Small intestine (tissue), 16 donors: ENCODE data around the gene CBX2. TPM values are rescaled to one million over a fixed set of nuclear protein-coding genes. Genes with fewer than 3 reads are reported as not detected.
A peak's percentile ranks its signal among the peaks of the same experiment; 100 is the strongest.

Experiments
- DNase-seq, 2 donors: peaks; one replicate each; pipeline versions ENCODE4 v3.0.0 to v3.0.0-alpha.2; 2013
- FAIRE-seq: peaks from 2 replicates; lab custom pipeline; 2012; peaks lifted over from hg19 to GRCh38; lab: Jason Lieb, UNC
- H3K27ac ChIP-seq, 3 donors: one replicate each; pipeline ENCODE4 v1.5.1; 2013; ENCODE audit warnings: low read length in 2 of 3, mild to moderate bottlenecking in 2 of 3, control low read depth in 1 of 3, inconsistent platforms in 1 of 3, low read depth in 1 of 3, moderate library complexity in 1 of 3
- H3K27me3 ChIP-seq, 3 donors: one replicate each; pipeline ENCODE4 v1.6.1; 2013; ENCODE audit warnings: low read length in 3 of 3, inconsistent platforms in 1 of 3; ENCODE audit not compliant: control insufficient read depth in 3 of 3, insufficient read depth in 3 of 3
- H3K36me3 ChIP-seq, 3 donors: one replicate each; pipeline ENCODE4 v1.6.1; 2013; ENCODE audit warnings: low read length in 3 of 3, inconsistent platforms in 1 of 3, low read depth in 1 of 3, mild to moderate bottlenecking in 1 of 3, moderate library complexity in 1 of 3; ENCODE audit not compliant: control insufficient read depth in 3 of 3, insufficient read depth in 2 of 3
- H3K4me1 ChIP-seq, 3 donors: one replicate each; pipeline ENCODE4 v1.6.1; 2013; ENCODE audit warnings: low read length in 2 of 3, inconsistent platforms in 1 of 3, low read depth in 1 of 3, mild to moderate bottlenecking in 1 of 3, moderate library complexity in 1 of 3; ENCODE audit not compliant: control insufficient read depth in 3 of 3, insufficient read depth in 2 of 3
- H3K4me3 ChIP-seq, 3 donors: one replicate each; pipeline ENCODE4 v1.5.1; 2013; ENCODE audit warnings: low read length in 3 of 3, control low read depth in 1 of 3, inconsistent platforms in 1 of 3, low read depth in 1 of 3, mild to moderate bottlenecking in 1 of 3, moderate library complexity in 1 of 3
- H3K9me3 ChIP-seq, 2 donors: one replicate each; pipeline ENCODE4 v1.6.1; 2013; ENCODE audit warnings: low read depth in 1 of 2, low read length in 1 of 2; ENCODE audit not compliant: control insufficient read depth in 2 of 2, insufficient read depth in 1 of 2
- WGBS, 3 donors: extraction: QIAGEN DNeasy Blood & Tissue Kit; methylation state at CpG; one replicate each; pipeline ENCODE4 v1.1.7; 2013; 5-methylcytosine and 5-hydroxymethylcytosine counted together
- long read RNA-seq, 10 donors: transcript quantifications; one replicate each; lab custom pipeline, GENCODE V29; 2026
- polyA plus RNA-seq, 4 donors: library from polyadenylated mRNA; stranded (reverse) in 3 of 4; unstranded in 1 of 4; fragments of 200-250 nt in 3 of 4; fragments of 120-200 nt in 1 of 4; gene quantifications; one replicate each; pipeline versions ENCODE4 v1.2.1 to v1.2.3, GENCODE V29; 2013
- donor health status: healthy with polysubstance abuse.
- donor health status: control.
- donor health status: control.
- donor health status: Bipolar disorder and iron deficiency.
- donor health status: healthy.

CBX2 gene
- 10 to 100 TPM in 1 of 4 donors, 1 to 10 TPM in 2, under 1 TPM in 1; 0.22 to 12.0 (median 2.1) TPM for polyA plus RNA-seq
- long read RNA-seq, donor 1, result 0 reads
- long read RNA-seq, donor 2, full-length matches to known transcripts, result 4 of 4 reads
- long read RNA-seq, donor 2, partial matches to known transcripts, result 0 of 4 reads
- long read RNA-seq, donor 2, other reads (novel, unspliced or antisense), result 0 of 4 reads
- long read RNA-seq, donor 3, full-length matches to known transcripts, result 7 of 7 reads
- long read RNA-seq, donor 3, partial matches to known transcripts, result 0 of 7 reads
- long read RNA-seq, donor 3, other reads (novel, unspliced or antisense), result 0 of 7 reads
- long read RNA-seq, donor 4, result 0 reads
- long read RNA-seq, donor 5, full-length matches to known transcripts, result 5 of 5 reads
- long read RNA-seq, donor 5, partial matches to known transcripts, result 0 of 5 reads
- long read RNA-seq, donor 5, other reads (novel, unspliced or antisense), result 0 of 5 reads
- long read RNA-seq, donor 6, full-length matches to known transcripts, result 3 of 3 reads
- long read RNA-seq, donor 6, partial matches to known transcripts, result 0 of 3 reads
- long read RNA-seq, donor 6, other reads (novel, unspliced or antisense), result 0 of 3 reads
- long read RNA-seq, donor 7, full-length matches to known transcripts, result 8 of 8 reads
- long read RNA-seq, donor 7, partial matches to known transcripts, result 0 of 8 reads
- long read RNA-seq, donor 7, other reads (novel, unspliced or antisense), result 0 of 8 reads
- long read RNA-seq, donor 8, full-length matches to known transcripts, result 3 of 3 reads
- long read RNA-seq, donor 8, partial matches to known transcripts, result 0 of 3 reads
- long read RNA-seq, donor 8, other reads (novel, unspliced or antisense), result 0 of 3 reads
- long read RNA-seq, donor 9, full-length matches to known transcripts, result 2 of 2 reads
- long read RNA-seq, donor 9, partial matches to known transcripts, result 0 of 2 reads
- long read RNA-seq, donor 9, other reads (novel, unspliced or antisense), result 0 of 2 reads
- long read RNA-seq, donor 10, full-length matches to known transcripts, result 10 of 10 reads
- long read RNA-seq, donor 10, partial matches to known transcripts, result 0 of 10 reads
- long read RNA-seq, donor 10, other reads (novel, unspliced or antisense), result 0 of 10 reads

DNA sequence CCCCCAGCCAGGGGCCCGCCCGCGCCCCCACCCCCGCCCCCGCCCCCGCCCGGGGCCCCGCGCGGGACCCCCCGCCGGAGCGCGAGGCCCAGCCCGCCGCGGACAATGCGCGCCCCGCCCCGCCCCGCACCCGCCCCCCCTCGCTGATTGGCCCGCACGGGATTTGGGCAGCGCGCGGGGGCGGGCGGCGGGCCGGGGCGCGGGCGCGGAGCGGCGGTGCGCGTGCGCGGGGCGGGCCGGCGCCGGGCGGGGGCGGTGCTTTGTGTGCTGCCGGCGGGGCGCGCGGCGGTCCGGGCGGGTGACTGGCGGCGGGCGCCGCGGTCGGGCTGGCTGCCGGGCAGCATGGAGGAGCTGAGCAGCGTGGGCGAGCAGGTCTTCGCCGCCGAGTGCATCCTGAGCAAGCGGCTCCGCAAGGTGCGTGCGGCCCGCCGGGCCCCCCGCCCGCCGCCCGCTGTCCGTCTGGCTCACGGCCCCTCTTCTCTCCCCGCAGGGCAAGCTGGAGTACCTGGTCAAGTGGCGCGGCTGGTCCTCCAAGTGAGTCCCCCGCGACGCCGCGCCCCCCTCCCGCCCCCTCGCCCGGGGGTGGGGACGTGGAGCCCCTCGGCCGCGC, at the start of gene CBX2:
CBX2 (plus strand) TSS at position 255 of the 610 bp plus-strand sequence; CDS start at position 343, 88 bp downstream.
- peaks cover 4 to 23% (median 9%) of the 10 kb centered on the region in 3 donors for H3K27me3 ChIP-seq
- no peak for FAIRE-seq
- 1 to 3% (median 3%) methylated on average over 17 to 96 of the region's 96 CpGs for WGBS, 3 donors

GRCh38 chr17:79728169-79728907, 49.6 kb upstream of the CBX2 start:
- peak overlapping the region in 1 of 3 donors; percentile 27 for H3K4me3 ChIP-seq
- WGBS, 3 donors, result 40 to 57% (median 51%) methylated on average over 22 of the region's 22 CpGs

More for the DNA sequence above, at the start of gene CBX2:
- Histone ChIP-seq H3K4me1 (peaks cover 0 to 42% (median 0%) of the 10 kb centered on the region in 3 donors), H3K27ac (peak within 1 kb of the TSS in 1 of 3 donors; percentile 24), H3K9me3 (no peaks in the 10 kb centered on the region), H3K4me3 (peak within 1 kb of the TSS; percentile 43 to 57 (median 56)), H3K36me3 (peaks cover 0 to 22% (median 0%) of the 10 kb centered on the region in 3 donors)
- peak; percentile 65 to 87 for DNase-seq

GRCh38 chr17:79728908-79729471, 49.0 kb upstream of the CBX2 start:
- no peak overlapping the region for H3K4me3 ChIP-seq
- 73 to 79% (median 78%) methylated on average over 26 of the region's 26 CpGs for WGBS, 3 donors
- FAIRE-seq (no peak), DNase-seq (no peak)
- no peaks in the 10 kb centered on the region for H3K27me3 ChIP-seq
- no peak overlapping the region for H3K27ac ChIP-seq
- H3K9me3 ChIP-seq, result peaks cover 0 to 7% of the 10 kb centered on the region in 2 donors
- peaks cover 0 to 46% (median 2%) of the 10 kb centered on the region in 3 donors for H3K4me1 ChIP-seq
- peaks cover 0 to 25% (median 0%) of the 10 kb centered on the region in 3 donors for H3K36me3 ChIP-seq

More at GRCh38 chr17:79728169-79728907, 49.6 kb upstream of the CBX2 start:
- peak; percentile 94 to 95 for DNase-seq
- FAIRE-seq, result no peak
- H3K27me3 ChIP-seq, result no peaks in the 10 kb centered on the region
- H3K27ac ChIP-seq, result peak overlapping the region in 1 of 3 donors; percentile 35
- H3K36me3 ChIP-seq, result peaks cover 0 to 18% (median 0%) of the 10 kb centered on the region in 3 donors
- peaks cover 0 to 7% of the 10 kb centered on the region in 2 donors for H3K9me3 ChIP-seq
- H3K4me1 ChIP-seq, result peaks cover 0 to 45% (median 2%) of the 10 kb centered on the region in 3 donors

DNA sequence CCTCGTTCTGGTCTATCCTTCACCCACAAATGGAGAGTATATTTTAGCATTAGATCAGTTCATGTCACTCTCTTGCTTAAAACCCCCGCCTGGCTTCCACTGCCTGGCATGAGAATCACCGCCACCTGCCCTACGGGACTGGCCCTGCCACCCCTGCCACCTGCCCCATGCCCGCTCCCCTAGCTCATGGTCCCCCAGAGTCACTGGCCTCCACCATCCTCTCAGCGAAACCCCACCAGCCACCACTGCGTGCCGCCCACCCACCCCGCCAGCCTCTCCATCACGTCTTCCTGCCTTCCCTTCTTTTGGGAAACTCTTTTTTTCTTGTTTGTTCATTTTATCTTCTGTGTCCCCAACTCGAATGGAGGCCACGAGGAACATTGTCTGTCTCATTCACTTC, 48.2 kb upstream of the CBX2 start:
- 90 to 95% (median 92%) methylated on average over 12 of the region's 12 CpGs for WGBS, 3 donors
- DNase-seq (no peak), FAIRE-seq (no peak)
- H3K27ac ChIP-seq, result peak overlapping the region in 2 of 3 donors; percentile 81 to 97
- H3K36me3 ChIP-seq, result peaks cover 0 to 33% (median 2%) of the 10 kb centered on the region in 3 donors
- peaks cover 0 to under 1% (median 0%) of the 10 kb centered on the region in 3 donors for H3K27me3 ChIP-seq
- peaks cover 0 to 46% (median 2%) of the 10 kb centered on the region in 3 donors for H3K4me1 ChIP-seq
- no peak overlapping the region for H3K4me3 ChIP-seq
- H3K9me3 ChIP-seq, result peaks cover 0 to 9% of the 10 kb centered on the region in 2 donors

DNA sequence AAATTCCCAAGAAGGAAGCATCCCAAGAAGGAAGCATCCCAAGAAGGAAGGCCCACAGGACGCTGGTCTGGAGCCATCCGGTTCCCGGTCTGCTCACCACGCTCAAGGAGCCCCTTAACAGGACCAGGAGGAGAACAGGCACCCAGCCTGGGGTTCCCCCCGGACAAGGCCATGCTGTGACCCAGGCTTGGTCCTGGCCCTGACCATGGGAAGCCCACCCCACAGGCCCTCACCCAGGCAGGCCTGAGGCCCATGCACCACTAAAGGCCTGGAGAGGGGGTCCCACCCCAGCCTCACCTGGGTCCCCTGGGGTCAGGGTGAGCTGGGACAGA, 47.5 kb upstream of the CBX2 start:
- WGBS, 3 donors, result 96 to 100% (median 98%) methylated on average over 4 to 5 of the region's 5 CpGs
- Histone ChIP-seq H3K4me3 (peak overlapping the region in 2 of 3 donors; percentile 14 to 38), H3K27me3 (peaks cover 0 to 2% (median 0%) of the 10 kb centered on the region in 3 donors), H3K27ac (peak overlapping the region in 2 of 3 donors; percentile 81 to 97), H3K36me3 (peaks cover 0 to 39% (median 5%) of the 10 kb centered on the region in 3 donors), H3K4me1 (peaks cover 0 to 46% (median 2%) of the 10 kb centered on the region in 3 donors), H3K9me3 (peaks cover 0 to 15% of the 10 kb centered on the region in 2 donors)
- DNase-seq, result no peak
- FAIRE-seq, result no peak

DNA sequence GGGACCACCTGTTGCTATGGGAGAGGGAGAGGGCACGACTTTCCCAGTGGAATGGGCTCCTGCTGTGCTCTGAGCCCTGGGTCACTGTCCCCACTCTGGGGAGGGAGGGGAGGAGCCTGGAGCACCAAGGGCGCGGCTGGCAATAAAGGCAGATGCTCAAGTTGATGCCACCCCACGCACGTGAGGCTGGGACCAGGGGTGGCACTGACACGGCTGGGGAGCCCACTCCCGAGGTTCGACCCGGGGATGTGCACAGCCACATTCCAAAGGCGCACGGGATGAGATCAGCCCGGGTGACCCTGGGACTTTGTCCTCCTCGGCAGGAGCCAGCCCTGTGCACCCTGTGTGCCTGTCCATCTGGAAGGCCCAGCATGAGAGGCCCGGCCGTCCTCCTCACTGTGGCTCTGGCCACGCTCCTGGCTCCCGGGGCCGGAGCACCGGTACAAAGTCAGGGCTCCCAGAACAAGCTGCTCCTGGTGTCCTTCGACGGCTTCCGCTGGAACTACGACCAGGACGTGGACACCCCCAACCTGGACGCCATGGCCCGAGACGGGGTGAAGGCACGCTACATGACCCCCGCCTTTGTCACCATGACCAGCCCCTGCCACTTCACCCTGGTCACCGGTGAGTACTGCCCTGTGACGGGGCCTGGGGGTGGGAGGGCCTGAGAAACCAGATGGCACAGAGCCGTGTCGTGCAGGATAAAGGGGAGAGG, 47.0 kb upstream of the CBX2 start, which contains the start of gene ENPP7:
ENPP7 (plus strand) TSS at position 175 of the 715 bp plus-strand sequence; CDS start at position 372, 197 bp downstream.
- H3K27ac ChIP-seq, result peak within 1 kb of the TSS in 2 of 3 donors; percentile 81 to 97
- no peak for FAIRE-seq
- peak within 1 kb of the TSS in 2 of 3 donors; percentile 46 to 64 for H3K4me3 ChIP-seq
- WGBS, 3 donors, result 40 to 72% (median 70%) methylated on average over 23 to 33 of the region's 33 CpGs
- DNase-seq, result peak; percentile 84 to 86
- H3K36me3 ChIP-seq, result peaks cover 0 to 44% (median 5%) of the 10 kb centered on the region in 3 donors
- H3K27me3 ChIP-seq, result peaks cover 0 to 2% (median 0%) of the 10 kb centered on the region in 3 donors
- H3K4me1 ChIP-seq, result peaks cover 0 to 46% (median 2%) of the 10 kb centered on the region in 3 donors
- H3K9me3 ChIP-seq, result peaks cover 0 to 16% of the 10 kb centered on the region in 2 donors
